ENCODE results near the gene PRKAG1.

- TF ChIP-seq POLR2A (IDR thresholded peaks at IDR 0.05) (no peak), CTCF (IDR thresholded peaks at IDR 0.05) (no peak)
Observed at GRCh38 chr12:49051373-49051764, 32.8 kb upstream of the PRKAG1 start.
